Fibroblast of villous mesenchyme (primary cell): ENCODE measurements around the gene SLC34A3. TPM values are rescaled to one million over a fixed set of nuclear protein-coding genes. Genes with fewer than 3 reads are reported as not detected.

Source experiments
- DNase-seq: peaks from one replicate; pipeline ENCODE4 v3.0.0-alpha.2; 2010; ENCODE audit warnings: low read depth
- H3K4me3 ChIP-seq: 2 replicates; pipeline ENCODE4 v1.5.1; 2011; ENCODE audit warnings: low read depth, mild to moderate bottlenecking, low read length
- total RNA-seq: library from RNA; depleted of rRNA; stranded (reverse); fragments of >200 nt; gene quantifications from 2 replicates; pipeline ENCODE4 v1.2.3, GENCODE V29; 2012
- TF ChIP-seq, protein P1 (sequence below): IDR thresholded peaks from 2 replicates; pipeline ENCODE4 v1.5.1; 2012; ENCODE audit warnings: low read depth, mild to moderate bottlenecking, low read length; ENCODE audit not compliant: insufficient read depth

SLC34A3 gene
- total RNA-seq, 1 donor, result not detected

DNA sequence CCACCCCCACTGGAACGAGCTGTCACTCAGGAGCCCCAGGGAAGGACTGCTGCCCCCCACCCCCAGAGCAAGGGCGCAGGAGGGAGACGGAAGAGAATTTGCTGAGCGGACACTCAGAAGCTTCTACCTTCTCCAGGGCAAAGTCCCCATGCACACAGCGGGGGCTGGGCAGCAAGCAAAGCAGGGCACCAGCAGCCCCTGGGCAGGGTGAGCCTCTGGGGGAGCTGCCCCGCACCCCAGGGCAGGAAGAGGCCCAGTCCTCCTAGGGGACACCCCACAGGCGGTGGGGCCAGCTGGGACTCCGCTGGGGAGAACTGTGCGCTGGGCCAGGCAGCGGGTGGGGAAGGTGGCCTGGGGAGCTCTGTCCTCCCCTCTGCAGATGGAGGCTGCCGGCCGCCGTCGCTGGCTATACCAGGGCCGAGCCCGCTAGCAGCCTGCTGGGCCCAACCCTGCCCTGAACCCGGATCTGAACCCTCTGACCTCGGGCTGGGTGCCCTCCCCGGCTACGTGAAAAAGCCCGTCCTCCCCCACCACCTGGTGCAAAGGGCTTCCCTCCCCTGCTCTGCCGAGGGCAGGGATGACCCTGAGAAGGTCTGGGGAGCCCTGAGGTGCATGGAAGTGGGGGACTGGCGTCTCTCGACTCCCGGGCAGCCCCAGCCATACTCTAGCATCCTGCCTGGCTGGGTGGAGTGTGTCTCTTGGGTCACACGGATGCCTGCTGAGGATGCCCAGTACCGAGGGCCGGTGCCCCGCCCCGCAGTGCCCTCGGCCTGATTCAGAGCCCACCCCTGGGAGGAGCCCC, 597 bp upstream of the SLC34A3 start:
- no peak for DNase-seq
- TF ChIP-seq, protein P1, sequence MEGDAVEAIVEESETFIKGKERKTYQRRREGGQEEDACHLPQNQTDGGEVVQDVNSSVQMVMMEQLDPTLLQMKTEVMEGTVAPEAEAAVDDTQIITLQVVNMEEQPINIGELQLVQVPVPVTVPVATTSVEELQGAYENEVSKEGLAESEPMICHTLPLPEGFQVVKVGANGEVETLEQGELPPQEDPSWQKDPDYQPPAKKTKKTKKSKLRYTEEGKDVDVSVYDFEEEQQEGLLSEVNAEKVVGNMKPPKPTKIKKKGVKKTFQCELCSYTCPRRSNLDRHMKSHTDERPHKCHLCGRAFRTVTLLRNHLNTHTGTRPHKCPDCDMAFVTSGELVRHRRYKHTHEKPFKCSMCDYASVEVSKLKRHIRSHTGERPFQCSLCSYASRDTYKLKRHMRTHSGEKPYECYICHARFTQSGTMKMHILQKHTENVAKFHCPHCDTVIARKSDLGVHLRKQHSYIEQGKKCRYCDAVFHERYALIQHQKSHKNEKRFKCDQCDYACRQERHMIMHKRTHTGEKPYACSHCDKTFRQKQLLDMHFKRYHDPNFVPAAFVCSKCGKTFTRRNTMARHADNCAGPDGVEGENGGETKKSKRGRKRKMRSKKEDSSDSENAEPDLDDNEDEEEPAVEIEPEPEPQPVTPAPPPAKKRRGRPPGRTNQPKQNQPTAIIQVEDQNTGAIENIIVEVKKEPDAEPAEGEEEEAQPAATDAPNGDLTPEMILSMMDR, result no peak
- no peak overlapping the region for H3K4me3 ChIP-seq

DNA sequence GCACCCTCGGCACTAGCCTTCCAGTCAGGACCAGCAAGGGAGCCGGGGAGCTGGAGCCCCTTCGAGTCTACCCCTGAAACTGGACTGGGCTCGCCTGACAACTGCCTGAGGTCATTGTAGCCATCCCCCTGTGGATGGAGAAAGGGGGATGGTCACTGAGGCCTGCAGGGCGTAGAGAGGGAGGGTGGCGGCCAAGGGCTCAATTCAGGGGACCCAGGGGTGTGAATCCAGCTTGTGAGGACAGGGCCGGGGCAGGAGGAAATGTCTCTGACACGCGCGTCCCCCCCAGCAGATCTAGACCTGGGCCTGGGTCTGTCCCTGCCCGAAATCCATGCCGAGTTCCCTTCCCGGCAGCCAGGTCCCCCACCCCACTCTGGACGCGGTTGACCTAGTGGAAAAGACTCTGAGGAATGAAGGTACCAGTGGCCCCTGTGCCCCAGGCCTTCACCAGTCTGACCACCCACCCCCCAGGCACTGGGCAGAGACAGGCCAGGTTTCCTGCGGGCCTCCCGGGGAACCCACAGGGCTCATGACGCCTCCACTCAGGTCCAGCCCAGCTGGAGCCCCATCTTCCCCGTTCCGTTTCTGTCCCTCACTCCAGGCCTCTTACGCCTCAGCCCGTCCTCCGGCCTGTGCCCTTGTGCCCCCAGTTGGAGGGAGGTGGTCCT, 805 bp downstream of the SLC34A3 start:
- no peak for DNase-seq
- TF ChIP-seq, protein P1, result no peak

DNA sequence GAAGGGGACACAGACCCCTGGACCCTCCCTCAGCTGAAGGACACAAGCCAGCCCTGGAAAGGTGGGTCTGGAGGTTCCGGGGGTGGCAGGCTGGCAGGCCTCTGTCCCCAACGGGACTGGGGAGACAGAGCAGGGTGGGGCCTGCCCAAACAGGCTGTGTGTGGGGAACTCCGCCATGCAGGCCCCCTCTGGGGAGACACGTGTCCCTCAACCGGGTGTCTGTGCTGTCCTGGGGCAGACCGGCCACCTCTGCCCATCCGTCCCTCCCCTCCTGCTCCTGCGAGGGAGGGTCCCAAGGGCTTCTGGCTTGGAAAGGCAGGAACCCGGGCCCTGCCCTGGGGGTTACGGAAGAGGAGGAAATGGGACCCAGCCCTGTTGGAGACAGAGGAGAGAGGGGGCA, 1.4 kb downstream of the SLC34A3 start:
- TF ChIP-seq, protein P1, result no peak
- H3K4me3 ChIP-seq, result no peak overlapping the region
- DNase-seq, result no peak

More for the DNA sequence above, 805 bp downstream of the SLC34A3 start:
- H3K4me3 ChIP-seq, result no peak overlapping the region

- TF ChIP-seq, protein P1, result no peak
- H3K4me3 ChIP-seq, result no peak overlapping the region
- DNase-seq, result no peak
Measured at GRCh38 chr9:137232510-137232909, 1.8 kb downstream of the SLC34A3 start.

DNA sequence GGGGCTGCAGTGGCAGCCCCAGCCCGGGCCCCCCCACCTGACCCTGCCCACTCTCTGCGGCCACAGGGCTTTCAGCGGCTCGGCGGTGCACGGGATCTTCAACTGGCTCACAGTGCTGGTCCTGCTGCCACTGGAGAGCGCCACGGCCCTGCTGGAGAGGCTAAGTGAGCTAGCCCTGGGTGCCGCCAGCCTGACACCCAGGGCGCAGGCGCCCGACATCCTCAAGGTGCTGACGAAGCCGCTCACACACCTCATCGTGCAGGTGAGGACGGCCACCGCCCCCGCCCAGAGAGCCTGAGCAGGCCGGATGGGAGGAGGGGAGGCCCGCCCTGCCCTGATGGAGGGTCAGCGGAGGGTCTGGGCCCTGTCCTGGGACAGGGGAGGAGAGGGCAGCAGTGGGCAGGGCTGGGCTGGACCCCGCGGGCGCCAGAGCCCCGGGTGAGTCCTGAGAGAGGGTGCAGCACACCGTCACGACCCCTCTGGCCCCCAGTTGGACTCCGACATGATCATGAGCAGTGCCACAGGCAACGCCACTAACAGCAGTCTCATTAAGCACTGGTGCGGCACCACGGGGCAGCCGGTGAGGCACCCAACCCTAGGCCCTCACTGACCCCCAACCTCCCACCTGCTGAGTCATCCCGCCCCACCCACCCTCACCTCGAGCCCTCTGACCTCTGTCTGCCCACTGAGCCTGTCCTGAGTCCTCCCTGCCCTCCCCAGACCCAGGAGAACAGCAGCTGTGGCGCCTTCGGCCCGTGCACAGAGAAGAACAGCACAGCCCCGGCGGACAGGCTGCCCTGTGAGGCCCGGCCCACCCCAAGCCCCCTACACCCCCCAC, 2.7 kb downstream of the SLC34A3 start:
- no peak for DNase-seq
- H3K4me3 ChIP-seq, result no peak overlapping the region
- TF ChIP-seq, protein P1, result no peak

DNA sequence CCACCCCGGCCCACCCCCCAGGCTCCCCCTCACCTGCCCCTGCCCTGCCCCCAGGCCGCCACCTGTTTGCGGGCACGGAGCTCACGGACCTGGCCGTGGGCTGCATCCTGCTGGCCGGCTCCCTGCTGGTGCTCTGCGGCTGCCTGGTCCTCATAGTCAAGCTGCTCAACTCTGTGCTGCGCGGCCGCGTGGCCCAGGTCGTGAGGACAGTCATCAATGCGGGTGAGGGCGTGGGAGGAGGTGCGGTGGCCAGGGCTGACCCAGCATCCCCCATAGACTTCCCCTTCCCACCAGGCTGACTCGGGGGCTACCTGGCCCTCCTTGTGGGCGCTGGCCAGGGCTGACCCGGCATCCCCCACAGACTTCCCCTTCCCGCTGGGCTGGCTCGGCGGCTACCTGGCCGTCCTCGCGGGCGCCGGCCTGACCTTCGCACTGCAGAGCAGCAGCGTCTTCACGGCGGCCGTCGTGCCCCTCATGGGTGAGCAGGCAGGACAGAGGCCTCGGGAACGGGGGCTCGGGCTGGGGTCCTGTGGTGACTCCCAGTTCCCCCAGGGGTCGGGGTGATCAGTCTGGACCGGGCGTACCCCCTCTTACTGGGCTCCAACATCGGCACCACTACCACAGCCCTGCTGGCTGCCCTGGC, 3.5 kb downstream of the SLC34A3 start:
- DNase-seq, result no peak
- TF ChIP-seq, protein P1, result no peak
- H3K4me3 ChIP-seq, result no peak overlapping the region
